HepG2 (cell line): ENCODE data around the gene FAM50A. TPM values are rescaled to one million over a fixed set of nuclear protein-coding genes. Genes with fewer than 3 reads are reported as not detected.
A peak's percentile ranks its signal among the peaks of the same experiment; 100 is the strongest.

Experiments used
- ATAC-seq: fragments of 200-7000 bp; cut with Tn5 transposase; 3 replicates; pipeline ENCODE4 v1.9.1; 2020; ENCODE audit warnings: mild to moderate bottlenecking, moderate library complexity
- BruUV-seq: library from RNA; stranded (reverse); fragments of 400-500 nt; replicated peaks from 2 replicates; lab custom pipeline; 2021; lab: Mats Ljungman, UMichigan
- CTCF ChIA-PET: fragments of 300-600 bp; formaldehyde crosslinking; extraction: SDS; loops from one replicate; lab custom pipeline; 2021; ENCODE audit warnings: low total read pairs, inconsistent platforms, low intra/inter-chr PET ratio; lab: Yijun Ruan, JAX
- POLR2A ChIA-PET: fragments of 350-600 bp; sonication (Branson Sonifier 250); formaldehyde crosslinking; loops from one replicate; lab custom pipeline; 2020; ENCODE audit warnings: antibody characterized with exemption, inconsistent platforms; lab: Yijun Ruan, JAX
- DNase-seq: peaks from one replicate; pipeline ENCODE4 v3.0.0-alpha.2; 2015; ENCODE audit warnings: low spot score
- FAIRE-seq: peaks from 3 replicates; lab custom pipeline; 2011; peaks lifted over from hg19 to GRCh38; lab: Jason Lieb, UNC
- H2AFZ ChIP-seq: one replicate; pipeline ENCODE4 v1.6.1; 2011; ENCODE audit warnings: low read length, inconsistent platforms
- H3K27ac ChIP-seq: fragments of 300-600 bp; 3 replicates; pipeline ENCODE4 v1.8.0; 2011; ENCODE audit warnings: mixed run types, mild to moderate bottlenecking, mixed read lengths, low read length, inconsistent platforms; ENCODE audit not compliant: insufficient read depth; ENCODE audit errors: extremely low read length
- H3K27me3 ChIP-seq, 2 experiments: fragments of 200-600 bp in 1 of 2; 2 replicates in 1 of 2; 3 replicates in 1 of 2; pipeline versions ENCODE4 v1.6.0 to v1.8.0; 2011; ENCODE audit warnings: low read length in 2 of 2, mild to moderate bottlenecking in 2 of 2, moderate library complexity in 2 of 2, inconsistent platforms in 1 of 2; ENCODE audit not compliant: insufficient read depth in 2 of 2, control insufficient read depth in 1 of 2
- H3K36me3 ChIP-seq, 2 experiments: fragments of 200-600 bp in 1 of 2; replicated peaks in 1 of 2; 2 replicates in 1 of 2; 3 replicates in 1 of 2; pipeline versions ENCODE4 v1.5.1 to v1.8.0; 2011; ENCODE audit warnings: low read length in 2 of 2, inconsistent platforms in 1 of 2; ENCODE audit not compliant: insufficient read depth in 2 of 2, control insufficient read depth in 1 of 2
- H3K4me1 ChIP-seq: 2 replicates; pipeline ENCODE4 v1.5.1; 2012; ENCODE audit warnings: low read length, inconsistent platforms; ENCODE audit not compliant: insufficient read depth
- H3K4me2 ChIP-seq: 2 replicates; pipeline ENCODE4 v1.6.0; 2011; ENCODE audit warnings: low read depth, low read length, inconsistent platforms
- H3K4me3 ChIP-seq, 3 experiments: fragments of 200-600 bp in 1 of 3; sonication (generic), shearing (Covaris generic) in 1 of 3; replicated peaks in 1 of 3; 2 replicates each; pipeline ENCODE4 v1.5.1; 2011 to 2016; ENCODE audit warnings: low read length in 3 of 3, inconsistent platforms in 2 of 3, low read depth in 2 of 3, mild to moderate bottlenecking in 2 of 3, control low read depth in 1 of 3, mixed read lengths in 1 of 3; ENCODE audit not compliant: insufficient read depth in 1 of 3
- H3K79me2 ChIP-seq: one replicate; pipeline ENCODE4 v1.6.1; 2011; ENCODE audit warnings: low read length, inconsistent platforms; ENCODE audit not compliant: insufficient read depth
- H3K9ac ChIP-seq: 2 replicates; pipeline ENCODE4 v1.6.0; 2011; ENCODE audit warnings: mild to moderate bottlenecking, low read depth, low read length, inconsistent platforms; ENCODE audit not compliant: insufficient read depth
- H3K9me3 ChIP-seq: 2 replicates; pipeline ENCODE4 v1.5.1; 2012; ENCODE audit warnings: mild to moderate bottlenecking, low read length
- H4K20me1 ChIP-seq: 2 replicates; pipeline ENCODE4 v1.6.0; 2011; ENCODE audit warnings: inconsistent platforms, mild to moderate bottlenecking, low read length, moderate library complexity; ENCODE audit not compliant: insufficient read depth
- AGO2 ChIP-seq: fragments of 200-400 bp; formaldehyde crosslinking; optimal IDR thresholded peaks from 2 replicates; pipeline ENCODE3; 2017; ENCODE audit warnings: mild to moderate bottlenecking, low read depth, low read length, moderate library complexity
- AHR ChIP-seq: IDR thresholded peaks from 2 replicates; pipeline ENCODE4 v1.6.1; 2018; ENCODE audit warnings: missing genetic modification reagents, missing compliant biosample characterization
- ARID4A ChIP-seq: sonication (generic); formaldehyde crosslinking; IDR thresholded peaks from 2 replicates; pipeline ENCODE4 v1.5.0; 2020; ENCODE audit warnings: mild to moderate bottlenecking, missing genetic modification reagents, borderline replicate concordance
- ATF1 ChIP-seq: IDR thresholded peaks from 2 replicates; pipeline ENCODE4 v1.6.1; 2016; ENCODE audit warnings: mild to moderate bottlenecking, control low read depth
- ATF7-NPFF ChIP-seq: sonication (generic); formaldehyde crosslinking; IDR thresholded peaks from 2 replicates; pipeline ENCODE4 v1.8.1; 2023; ENCODE audit warnings: mild to moderate bottlenecking, low read depth, missing genetic modification reagents, moderate library complexity
- CCAR2 ChIP-seq: fragments of 200-400 bp; formaldehyde crosslinking; optimal IDR thresholded peaks from 2 replicates; pipeline ENCODE3; 2018; ENCODE audit warnings: low read depth, mild to moderate bottlenecking, low read length, moderate library complexity
- HNRNPUL1 ChIP-seq: fragments of 200-400 bp; formaldehyde crosslinking; IDR thresholded peaks from 2 replicates; pipeline ENCODE4 v1.6.1; 2017; ENCODE audit warnings: low read depth, mild to moderate bottlenecking, low read length, moderate library complexity
- MYNN ChIP-seq: sonication (generic); formaldehyde crosslinking; IDR thresholded peaks from 2 replicates; pipeline ENCODE4 v1.4.0; 2020; ENCODE audit warnings: mild to moderate bottlenecking, low read depth, missing genetic modification reagents
- PAWR ChIP-seq: sonication (generic); formaldehyde crosslinking; IDR thresholded peaks from 2 replicates; pipeline ENCODE4 v1.4.0; 2020; ENCODE audit warnings: missing genetic modification reagents, mild to moderate bottlenecking, borderline replicate concordance
- RFXAP ChIP-seq: sonication (generic); formaldehyde crosslinking; IDR thresholded peaks from 2 replicates; pipeline ENCODE4 v1.4.0; 2020; ENCODE audit warnings: missing genetic modification reagents, borderline replicate concordance
- SIN3A ChIP-seq: IDR thresholded peaks from 2 replicates; pipeline ENCODE4 v1.6.1; 2011; ENCODE audit warnings: low read depth, mild to moderate bottlenecking, control low read depth, low read length, borderline replicate concordance
- SRSF4 ChIP-seq: fragments of 200-400 bp; formaldehyde crosslinking; IDR thresholded peaks from one replicate; pipeline ENCODE4 v1.6.1; 2018; ENCODE audit warnings: mild to moderate bottlenecking, low read depth, low read length, moderate library complexity; ENCODE audit not compliant: poor library complexity, severe bottlenecking
- ZFP91 ChIP-seq: sonication (generic); formaldehyde crosslinking; IDR thresholded peaks from 2 replicates; pipeline ENCODE4 v1.9.0; 2022; ENCODE audit warnings: missing genetic modification reagents, mild to moderate bottlenecking, borderline replicate concordance
- ZKSCAN5 ChIP-seq: sonication (generic); formaldehyde crosslinking; IDR thresholded peaks from 2 replicates; pipeline ENCODE4 v1.5.1; 2020; ENCODE audit warnings: mild to moderate bottlenecking, missing genetic modification reagents
- ZNF468 ChIP-seq: sonication (generic); formaldehyde crosslinking; IDR thresholded peaks from 2 replicates; pipeline ENCODE4 v1.8.0; 2022; ENCODE audit warnings: mild to moderate bottlenecking, moderate library complexity, missing genetic modification reagents
- ZNF563 ChIP-seq: sonication (generic); formaldehyde crosslinking; IDR thresholded peaks from 2 replicates; pipeline ENCODE4 v1.8.0; 2022; ENCODE audit warnings: mild to moderate bottlenecking, moderate library complexity, missing genetic modification reagents
- ZNF569 ChIP-seq: sonication (generic); formaldehyde crosslinking; IDR thresholded peaks from 2 replicates; pipeline ENCODE4 v1.5.0; 2020; ENCODE audit warnings: mild to moderate bottlenecking, missing genetic modification reagents, moderate library complexity, borderline replicate concordance
- ZNF577 ChIP-seq: sonication (generic); formaldehyde crosslinking; IDR thresholded peaks from 2 replicates; pipeline ENCODE4 v1.4.0; 2020; ENCODE audit warnings: mild to moderate bottlenecking, low read depth, missing genetic modification reagents, borderline replicate concordance
- ZNF83 ChIP-seq: sonication (generic); formaldehyde crosslinking; IDR thresholded peaks from 2 replicates; pipeline ENCODE4 v1.4.0; 2020; ENCODE audit warnings: missing genetic modification reagents, mild to moderate bottlenecking, borderline replicate concordance
- WGBS: methylation state at CpG from one replicate; pipeline ENCODE4 v1.1.6; 2017; ENCODE audit warnings: low lambda C conversion rate; 5-methylcytosine and 5-hydroxymethylcytosine counted together
- in situ Hi-C: cut with HindIII; loops from 2 replicates; pipeline ENCODE4 v1.10.0; 2017; ENCODE audit warnings: low pct_unique_long_range_greater_than_20kb; ENCODE audit not compliant: extremely low pct_ligation_motif_present
- intact Hi-C: fragments of 100-400 bp; cut with micrococcal nuclease; formaldehyde crosslinking; loops from one replicate; pipeline ENCODE4 v1.10.0; 2022; ENCODE audit not compliant: unreplicated experiment
- polyA plus RNA-seq, 8 experiments: library from polyadenylated mRNA; depleted of rRNA in 3 of 8; stranded (reverse) in 7 of 8; unstranded in 1 of 8; fragments of >200 nt; fragmentation: Illumina TruSeq in 4 of 8; extraction: Trizol in 4 of 8; gene quantifications; 2 replicates each; pipeline versions ENCODE4 v1.2.1 to v1.2.3, GENCODE V29; 2011 to 2016; ENCODE audit warnings: low read depth in 4 of 8, missing spikeins in 1 of 8, mixed read lengths in 1 of 8; ENCODE audit not compliant: insufficient read depth in 1 of 8
- total RNA-seq, 5 experiments: library from RNA; depleted of rRNA; stranded (reverse); fragments of >200 nt; fragmentation: Illumina TruSeq; extraction: Trizol; gene quantifications; 2 replicates each; pipeline ENCODE4 v1.2.3, GENCODE V29; 2016; ENCODE audit warnings: low read depth in 1 of 5

The FAM50A gene
- total and polyA plus RNA-seq, 2 of the 13 experiments (the other 11 are each of a cell fraction or from before 2014, with no cell fraction given) = 30.7 to 40.7 TPM

- Histone ChIP-seq H3K9ac (peak overlapping the region; percentile 71), H3K4me3 (peak overlapping the region; percentile 57 to 73 (median 72)), H3K4me1 (peaks cover 25% of the 10 kb centered on the region), H3K79me2 (no peaks in the 10 kb centered on the region), H2AFZ (no peak overlapping the region), H3K36me3 (0 out of 5 replicates have a peak, but pooled peaks cover 0 to 4% of the 10 kb centered on the region in 2 experiments), H3K9me3 (no peaks in the 10 kb centered on the region), H3K27me3 (no peaks in the 10 kb centered on the region), H3K27ac (peak overlapping the region; percentile 67), H4K20me1 (no peaks in the 10 kb centered on the region), H3K4me2 (peak overlapping the region; percentile 71)
- intact Hi-C loops (no loop called here), in situ Hi-C loops (loop anchor here (25.0 kb wide), 1 partner anchor 125 kb away; the partner anchor contains the start of genes G6PD and IKBKG)
- peak; percentile 64 for ATAC-seq
- no CpG with 5 or more reads among the region's 29 CpGs for WGBS
- POLR2A ChIA-PET = interaction anchor here (0.6 to 4.9 kb wide), 9 partner anchors 9 to 105 kb away, joined by 3 to 75 read pairs (median 6); partner anchors contain the start of genes ATP6AP1, FAM3A, RPL10 and SLC10A3
- peak; percentile 43 for FAIRE-seq
- DNase-seq = peak; percentile 45
- BruUV-seq = no TSS peak
- CTCF ChIA-PET = no interaction called here
- TF ChIP-seq SRSF4 = no peak
- no peak for TF ChIP-seq ZNF563 (CRISPR knock-in tag)
- no peak for TF ChIP-seq ZNF83 (CRISPR knock-in tag)
- TF ChIP-seq ZFP91 = 0 out of 2 replicates have a peak, but pooled peaks have one; percentile 2
- TF ChIP-seq ARID4A (CRISPR knock-in tag) = 0 out of 2 replicates have a peak, but pooled peaks have one; percentile 17
- TF ChIP-seq ATF1 (CRISPR knock-in tag) = no peak
- TF ChIP-seq HNRNPUL1 = no peak
- TF ChIP-seq RFXAP = no peak
- TF ChIP-seq AHR (CRISPR knock-in tag) = peak; percentile 23; the same call in 1 of the 2 replicates
- no peak for TF ChIP-seq MYNN (CRISPR knock-in tag)
- no peak for TF ChIP-seq CCAR2
- peak; percentile 47; the same call in 1 of the 2 replicates for TF ChIP-seq ATF7-NPFF (CRISPR knock-in tag)
- no peak for TF ChIP-seq ZKSCAN5
- TF ChIP-seq SIN3A = peak; percentile 23; the same call in 1 of the 2 replicates
- TF ChIP-seq ZNF468 (CRISPR knock-in tag) = no peak
- no peak for TF ChIP-seq ZNF569
- peak; percentile 5 for TF ChIP-seq AGO2
- TF ChIP-seq PAWR (CRISPR knock-in tag) = no peak
- no peak for TF ChIP-seq ZNF577 (CRISPR knock-in tag)
These were observed 32.0 kb upstream of the FAM50A start for GRCh38 chrX:154411981-154412340.
